Measurements from ENCODE around the gene ZNF691.
"Not testable (repeated sequence)": the region's sequence is repeated elsewhere in the genome, so short reads cannot be mapped to it uniquely, and the experiment has no call there.

DNA sequence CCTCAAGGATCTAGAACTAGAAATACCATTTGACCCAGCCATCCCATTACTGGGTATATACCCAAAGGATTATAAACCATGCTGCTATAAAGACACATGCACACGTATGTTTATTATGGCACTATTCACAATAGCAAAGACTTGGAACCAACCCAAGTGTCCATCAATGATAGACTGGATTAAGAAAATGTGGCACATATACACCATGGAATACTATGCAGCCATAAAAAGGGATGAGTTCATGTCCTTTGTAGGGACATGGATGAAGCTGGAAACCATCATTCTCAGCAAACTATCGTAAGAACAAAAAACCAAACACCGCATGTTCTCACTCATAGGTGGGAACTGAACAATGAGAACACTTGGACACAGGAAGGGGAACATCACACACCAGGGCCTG, 31.6 kb upstream of the ZNF691 start:
- TF ChIP-seq EP300 (IDR thresholded peaks at IDR 0.05); POLR2AphosphoS5 (IDR thresholded peaks at IDR 0.05); POLR2A (IDR thresholded peaks at IDR 0.05; ENCODE audit: low read depth): not testable (repeated sequence)
- TF ChIP-seq, protein P1, sequence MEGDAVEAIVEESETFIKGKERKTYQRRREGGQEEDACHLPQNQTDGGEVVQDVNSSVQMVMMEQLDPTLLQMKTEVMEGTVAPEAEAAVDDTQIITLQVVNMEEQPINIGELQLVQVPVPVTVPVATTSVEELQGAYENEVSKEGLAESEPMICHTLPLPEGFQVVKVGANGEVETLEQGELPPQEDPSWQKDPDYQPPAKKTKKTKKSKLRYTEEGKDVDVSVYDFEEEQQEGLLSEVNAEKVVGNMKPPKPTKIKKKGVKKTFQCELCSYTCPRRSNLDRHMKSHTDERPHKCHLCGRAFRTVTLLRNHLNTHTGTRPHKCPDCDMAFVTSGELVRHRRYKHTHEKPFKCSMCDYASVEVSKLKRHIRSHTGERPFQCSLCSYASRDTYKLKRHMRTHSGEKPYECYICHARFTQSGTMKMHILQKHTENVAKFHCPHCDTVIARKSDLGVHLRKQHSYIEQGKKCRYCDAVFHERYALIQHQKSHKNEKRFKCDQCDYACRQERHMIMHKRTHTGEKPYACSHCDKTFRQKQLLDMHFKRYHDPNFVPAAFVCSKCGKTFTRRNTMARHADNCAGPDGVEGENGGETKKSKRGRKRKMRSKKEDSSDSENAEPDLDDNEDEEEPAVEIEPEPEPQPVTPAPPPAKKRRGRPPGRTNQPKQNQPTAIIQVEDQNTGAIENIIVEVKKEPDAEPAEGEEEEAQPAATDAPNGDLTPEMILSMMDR (IDR thresholded peaks at IDR 0.05) = not testable (repeated sequence)

Data from esophagus muscularis mucosa (tissue), 4 donors.